Glutamatergic neuron (in vitro differentiated cells): ENCODE data around the gene CCSAP. TPM values are rescaled to one million over a fixed set of nuclear protein-coding genes. Genes with fewer than 3 reads are reported as not detected.

Source experiments
- DNase-seq: peaks from one replicate; pipeline ENCODE4 v3.0.0; 2022
- H3K27ac Mint-ChIP-seq: one replicate; pipeline ENCODE4 v1.8.0; 2020; ENCODE audit warnings: mild to moderate bottlenecking, mixed read lengths, inconsistent platforms; ENCODE audit not compliant: unreplicated experiment
- H3K27me3 Mint-ChIP-seq: one replicate; pipeline ENCODE4 v1.8.0; 2020; ENCODE audit warnings: mild to moderate bottlenecking, moderate library complexity, mixed read lengths, inconsistent platforms; ENCODE audit not compliant: unreplicated experiment
- H3K36me3 Mint-ChIP-seq: one replicate; pipeline ENCODE4 v1.8.0; 2020; ENCODE audit warnings: mild to moderate bottlenecking, mixed read lengths, inconsistent platforms; ENCODE audit not compliant: unreplicated experiment
- H3K4me1 Mint-ChIP-seq: one replicate; pipeline ENCODE4 v1.8.0; 2020; ENCODE audit warnings: mild to moderate bottlenecking, low read depth, mixed read lengths, inconsistent platforms; ENCODE audit not compliant: unreplicated experiment
- H3K4me3 Mint-ChIP-seq: one replicate; pipeline ENCODE4 v1.8.0; 2020; ENCODE audit warnings: mild to moderate bottlenecking, mixed read lengths, inconsistent platforms; ENCODE audit not compliant: unreplicated experiment
- H3K9me3 Mint-ChIP-seq: one replicate; pipeline ENCODE4 v1.8.0; 2020; ENCODE audit warnings: mild to moderate bottlenecking, moderate library complexity, mixed read lengths, inconsistent platforms; ENCODE audit not compliant: unreplicated experiment
- CTCF ChIP-seq: fragments of 200-600 bp; sonication (generic); IDR thresholded peaks from one replicate; pipeline ENCODE4 v1.5.0; 2021; ENCODE audit not compliant: partially characterized antibody, unreplicated experiment
- total RNA-seq: library from RNA; stranded (reverse); fragmentation: NEBNext Ultra II Directional; extraction: Animal tissue kit (Norgen Biotek cat#: 25700); gene quantifications from one replicate; pipeline ENCODE4 v1.2.1, GENCODE V29; 2021; ENCODE audit not compliant: unreplicated experiment

The CCSAP gene
- total RNA-seq, 1 donor from 2014 or later: 18.5 TPM

GRCh38 chr1:229282295-229282823, 60.5 kb downstream of the CCSAP start:
- H3K4me3 Mint-ChIP-seq: no peak overlapping the region
- no peak for TF ChIP-seq CTCF
- no peaks in the 10 kb centered on the region for H3K36me3 Mint-ChIP-seq
- peaks cover 13% of the 10 kb centered on the region for H3K4me1 Mint-ChIP-seq
- no peaks in the 10 kb centered on the region for H3K9me3 Mint-ChIP-seq
- peaks cover 2% of the 10 kb centered on the region for H3K27me3 Mint-ChIP-seq
- no peak overlapping the region for H3K27ac Mint-ChIP-seq
- DNase-seq: no peak

- DNase-seq: no peak
- Mint-ChIP-seq H3K4me1 (peaks cover 12% of the 10 kb centered on the region), H3K27me3 (peaks cover 2% of the 10 kb centered on the region), H3K9me3 (no peaks in the 10 kb centered on the region), H3K27ac (no peak overlapping the region), H3K4me3 (no peak overlapping the region), H3K36me3 (no peaks in the 10 kb centered on the region)
- TF ChIP-seq CTCF: no peak
These were observed 61.4 kb downstream of the CCSAP start for GRCh38 chr1:229281339-229281926.

- Mint-ChIP-seq H3K4me1 (peaks cover 12% of the 10 kb centered on the region), H3K4me3 (no peak overlapping the region), H3K27ac (no peak overlapping the region), H3K27me3 (peaks cover 2% of the 10 kb centered on the region), H3K36me3 (no peaks in the 10 kb centered on the region), H3K9me3 (no peaks in the 10 kb centered on the region)
- no peak for DNase-seq
- TF ChIP-seq CTCF: no peak
These were observed 61.9 kb downstream of the CCSAP start for GRCh38 chr1:229280921-229281320.

DNA sequence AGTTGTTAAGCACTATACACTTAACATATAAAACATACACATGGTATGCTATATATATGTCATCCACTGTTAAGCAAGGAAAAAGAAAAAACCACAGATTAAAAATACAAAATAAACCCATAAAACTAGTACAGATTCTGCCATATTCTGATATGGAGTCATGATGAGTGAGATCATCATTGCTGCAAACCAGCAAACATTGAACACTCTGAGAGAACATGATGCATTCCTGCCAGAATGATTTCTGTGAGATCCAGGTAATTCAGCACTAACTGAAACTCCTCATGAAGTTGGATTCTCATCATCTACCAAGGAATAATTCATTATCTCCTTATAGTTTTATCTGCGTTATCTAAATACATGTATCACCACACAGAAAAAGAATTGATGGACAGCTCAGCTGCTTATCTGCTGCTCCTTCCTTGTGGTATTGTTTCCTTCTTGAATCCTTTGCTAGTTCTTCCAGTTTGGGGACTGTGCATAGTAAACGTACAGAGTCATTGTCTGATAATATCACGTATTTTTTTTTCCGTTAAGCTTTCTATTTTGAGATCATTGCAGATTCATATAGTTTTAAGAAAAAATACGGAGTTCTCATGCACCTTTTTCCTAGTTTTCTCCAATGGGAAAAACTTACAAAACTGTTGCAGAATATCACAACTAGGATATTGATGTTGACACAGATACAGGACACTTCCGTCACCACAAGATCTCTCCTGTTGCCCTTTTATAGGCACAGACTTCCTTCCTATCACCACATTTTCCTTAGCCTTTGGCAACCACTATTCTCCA, 62.6 kb downstream of the CCSAP start:
- Mint-ChIP-seq H3K4me1 (peaks cover 9% of the 10 kb centered on the region), H3K27me3 (peaks cover under 1% of the 10 kb centered on the region), H3K27ac (no peak overlapping the region), H3K4me3 (no peak overlapping the region), H3K36me3 (no peaks in the 10 kb centered on the region), H3K9me3 (no peaks in the 10 kb centered on the region)
- no peak for TF ChIP-seq CTCF
- no peak for DNase-seq

GRCh38 chr1:229279242-229279641, 63.6 kb downstream of the CCSAP start:
- Mint-ChIP-seq H3K27me3 (no peaks in the 10 kb centered on the region), H3K4me3 (no peak overlapping the region), H3K36me3 (no peaks in the 10 kb centered on the region), H3K4me1 (peaks cover 14% of the 10 kb centered on the region), H3K27ac (no peak overlapping the region), H3K9me3 (no peaks in the 10 kb centered on the region)
- no peak for DNase-seq
- TF ChIP-seq CTCF: no peak
